RWPE2 (cell line): ENCODE measurements around the gene AKAP9.
"Not testable (repeated sequence)": the region's sequence is repeated elsewhere in the genome, so short reads cannot be mapped to it uniquely, and the experiment has no call there.

ENCODE experiments used
- ATAC-seq: fragments of 200-7000 bp; cut with Tn5 transposase; 3 replicates; pipeline ENCODE4 v1.9.1; 2021; ENCODE audit warnings: low read depth
- DNase-seq: peaks from one replicate; pipeline ENCODE4 v3.0.0-alpha.2; 2020; ENCODE audit warnings: low spot score
- H3K27ac ChIP-seq: fragments of 450-650 bp; 2 replicates; pipeline ENCODE4 v1.5.1; 2017; ENCODE audit warnings: mild to moderate bottlenecking; ENCODE audit not compliant: poor library complexity, severe bottlenecking
- H3K27me3 ChIP-seq: fragments of 250-450 bp; sonication (Bioruptor Pico); 2 replicates; pipeline ENCODE4 v1.5.1; 2021; ENCODE audit warnings: mild to moderate bottlenecking, moderate library complexity; ENCODE audit not compliant: insufficient read depth, poor library complexity, severe bottlenecking
- H3K36me3 ChIP-seq: fragments of 250-450 bp; sonication (Bioruptor Pico); 2 replicates; pipeline ENCODE4 v1.5.1; 2020; ENCODE audit warnings: low read depth, mild to moderate bottlenecking, moderate library complexity
- H3K4me1 ChIP-seq: fragments of 250-450 bp; sonication (Bioruptor Pico); 2 replicates; pipeline ENCODE4 v1.5.1; 2021; ENCODE audit warnings: mild to moderate bottlenecking, moderate library complexity; ENCODE audit not compliant: insufficient read depth, poor library complexity, severe bottlenecking
- H3K4me3 ChIP-seq: fragments of 250-450 bp; sonication (Bioruptor Pico); 2 replicates; pipeline ENCODE4 v1.5.1; 2021; ENCODE audit warnings: mild to moderate bottlenecking, moderate library complexity; ENCODE audit not compliant: severe bottlenecking
- H3K9me3 ChIP-seq: fragments of 250-450 bp; sonication (Bioruptor Pico); 2 replicates; pipeline ENCODE4 v1.5.1; 2021; ENCODE audit warnings: mild to moderate bottlenecking, moderate library complexity; ENCODE audit not compliant: severe bottlenecking
- CTCF ChIP-seq: fragments of 450-650 bp; IDR thresholded peaks from one replicate; pipeline ENCODE4 v1.5.1; 2017; ENCODE audit warnings: mild to moderate bottlenecking, moderate library complexity; ENCODE audit not compliant: poor library complexity, severe bottlenecking

Gene AKAP9

GRCh38 chr7:92095380-92095779, 154.7 kb downstream of the AKAP9 start:
- no peak for TF ChIP-seq CTCF
- Histone ChIP-seq H3K4me3 (no peak overlapping the region), H3K9me3 (no peaks in the 10 kb centered on the region), H3K4me1 (no peaks in the 10 kb centered on the region), H3K27me3 (no peaks in the 10 kb centered on the region), H3K36me3 (peaks cover 74% of the 10 kb centered on the region), H3K27ac (no peak overlapping the region)
- ATAC-seq, result no peak
- no peak for DNase-seq

GRCh38 chr7:92100534-92100933, 159.9 kb downstream of the AKAP9 start:
- peaks cover 76% of the 10 kb centered on the region for H3K36me3 ChIP-seq
- H3K27me3 ChIP-seq, result no peaks in the 10 kb centered on the region
- H3K4me3 ChIP-seq, result no peak overlapping the region
- no peak for ATAC-seq
- no peaks in the 10 kb centered on the region for H3K9me3 ChIP-seq
- no peaks in the 10 kb centered on the region for H3K4me1 ChIP-seq
- no peak overlapping the region for H3K27ac ChIP-seq
- TF ChIP-seq CTCF, result no peak
- no peak for DNase-seq

GRCh38 chr7:92102862-92103261, 162.2 kb downstream of the AKAP9 start:
- H3K36me3 ChIP-seq, result peaks cover 57% of the 10 kb centered on the region
- not testable (repeated sequence) for H3K27ac ChIP-seq, H3K4me1 ChIP-seq, H3K27me3 ChIP-seq, H3K9me3 ChIP-seq, DNase-seq, H3K4me3 ChIP-seq
- ATAC-seq, result 0 out of 3 replicates have a peak, but pooled peaks have one; percentile 27

GRCh38 chr7:92108821-92109220, 168.2 kb downstream of the AKAP9 start:
- no peak for TF ChIP-seq CTCF
- DNase-seq (no peak), ATAC-seq (no peak)
- Histone ChIP-seq H3K4me1 (no peaks in the 10 kb centered on the region), H3K36me3 (peaks cover 61% of the 10 kb centered on the region), H3K4me3 (no peak overlapping the region), H3K27me3 (no peaks in the 10 kb centered on the region), H3K27ac (no peak overlapping the region), H3K9me3 (no peaks in the 10 kb centered on the region)

- no peak for DNase-seq
- Histone ChIP-seq H3K4me1 (no peaks in the 10 kb centered on the region), H3K27me3 (no peaks in the 10 kb centered on the region), H3K36me3 (peaks cover 72% of the 10 kb centered on the region), H3K27ac (no peak overlapping the region), H3K9me3 (no peaks in the 10 kb centered on the region), H3K4me3 (no peak overlapping the region)
- TF ChIP-seq CTCF, result no peak
- ATAC-seq, result no peak
Observed at GRCh38 chr7:92110857-92111256, 170.2 kb downstream of the AKAP9 start.

- no peaks in the 10 kb centered on the region for H3K9me3 ChIP-seq
- H3K4me1 ChIP-seq, result no peaks in the 10 kb centered on the region
- H3K27me3 ChIP-seq, result no peaks in the 10 kb centered on the region
- ATAC-seq (no peak), DNase-seq (no peak)
- H3K36me3 ChIP-seq, result peaks cover 98% of the 10 kb centered on the region
- no peak overlapping the region for H3K27ac ChIP-seq
- TF ChIP-seq CTCF, result no peak
- H3K4me3 ChIP-seq, result no peak overlapping the region
Observed at GRCh38 chr7:92115821-92116220, 175.2 kb downstream of the AKAP9 start.
